ENCODE data around the gene CEP41. TPM values are rescaled to one million over a fixed set of nuclear protein-coding genes. Genes with fewer than 3 reads are reported as not detected.
A peak's percentile ranks its signal among the peaks of the same experiment; 100 is the strongest.

Gene CEP41
- total and polyA plus RNA-seq, 10 of the 15 experiments (the other 5 are each of a cell fraction or from before 2014, with no cell fraction given), result 11.4 to 43.0 (median 24.7) TPM

DNA sequence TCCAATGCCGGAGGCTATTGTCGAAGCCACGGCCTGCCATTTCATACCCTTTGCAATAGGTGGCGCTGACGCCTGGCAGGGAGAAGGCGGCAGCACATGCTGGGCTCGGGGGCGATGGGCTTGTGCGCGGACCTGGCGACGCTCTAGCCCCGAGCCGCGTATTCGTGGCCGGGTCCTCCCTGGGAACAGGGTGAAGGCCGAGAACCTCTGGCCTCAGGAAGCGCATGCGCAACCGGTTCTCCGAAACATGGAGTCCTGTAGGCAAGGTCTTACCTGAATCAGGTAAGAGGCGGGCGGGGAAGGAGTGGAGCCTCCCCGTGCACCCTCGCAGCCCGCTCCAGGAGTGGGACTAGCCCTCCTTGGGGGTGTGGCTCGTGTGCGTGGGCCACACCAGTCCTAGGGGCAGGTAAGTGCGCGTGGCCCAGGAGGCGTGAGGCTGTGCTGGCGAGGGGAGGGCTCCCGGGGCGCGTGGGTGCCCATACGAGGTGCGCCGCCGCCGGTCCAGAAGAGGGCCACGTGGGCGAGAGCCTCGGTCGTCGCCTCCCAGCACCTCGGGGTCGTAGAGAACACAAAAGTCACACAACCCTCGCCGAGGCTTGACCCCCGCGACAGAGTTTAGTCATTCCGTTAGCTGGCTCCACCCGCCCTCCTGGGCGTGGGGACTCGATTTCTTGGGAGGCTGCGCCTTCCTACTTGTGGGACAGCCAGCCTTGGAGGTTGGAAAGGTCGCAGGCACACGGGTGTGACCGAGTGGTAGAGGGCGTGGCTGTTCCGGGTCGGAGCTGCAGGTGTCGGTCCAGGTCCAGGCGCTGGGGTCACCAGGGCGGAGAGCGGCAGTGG, 45.5 kb upstream of the CEP41 start (continued):
- TF ChIP-seq, protein P1, sequence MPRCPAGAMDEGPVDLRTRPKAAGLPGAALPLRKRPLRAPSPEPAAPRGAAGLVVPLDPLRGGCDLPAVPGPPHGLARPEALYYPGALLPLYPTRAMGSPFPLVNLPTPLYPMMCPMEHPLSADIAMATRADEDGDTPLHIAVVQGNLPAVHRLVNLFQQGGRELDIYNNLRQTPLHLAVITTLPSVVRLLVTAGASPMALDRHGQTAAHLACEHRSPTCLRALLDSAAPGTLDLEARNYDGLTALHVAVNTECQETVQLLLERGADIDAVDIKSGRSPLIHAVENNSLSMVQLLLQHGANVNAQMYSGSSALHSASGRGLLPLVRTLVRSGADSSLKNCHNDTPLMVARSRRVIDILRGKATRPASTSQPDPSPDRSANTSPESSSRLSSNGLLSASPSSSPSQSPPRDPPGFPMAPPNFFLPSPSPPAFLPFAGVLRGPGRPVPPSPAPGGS (IDR thresholded peaks at IDR 0.05; ENCODE audit: borderline replicate concordance, insufficient read depth, low read depth, low read length, poor library complexity, severe bottlenecking), result no peak

DNA sequence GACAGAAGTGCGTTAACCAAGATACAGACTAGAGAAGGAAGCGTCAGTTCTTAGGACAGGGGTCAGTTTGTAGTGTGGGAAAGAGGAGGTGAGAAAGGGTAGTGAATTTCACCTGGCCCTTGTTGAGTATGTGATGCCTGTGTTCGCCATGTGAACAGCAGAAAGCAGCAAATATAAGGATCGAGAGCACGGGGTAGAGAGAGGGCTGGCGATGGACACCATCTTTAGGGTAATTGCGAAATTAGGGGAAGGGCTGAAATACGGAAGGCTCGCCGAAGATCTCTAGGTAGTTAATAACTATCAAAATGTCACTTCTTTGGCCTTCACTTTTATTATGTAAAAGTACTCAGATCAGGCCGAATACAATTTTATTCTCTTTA, 44.9 kb upstream of the CEP41 start:
- no peaks in the 10 kb centered on the region for H3K36me3 ChIP-seq (ENCODE audit: control insufficient read depth in 2 of 2, insufficient read depth in 2 of 2, low read length in 1 of 2)
- POLR2A ChIA-PET, result no interaction called here
- RAD21 ChIA-PET (ENCODE audit: unreplicated experiment), result no interaction called here
- H2AFZ ChIP-seq (ENCODE audit: control insufficient read depth, low read depth, low read length), result peak overlapping the region; percentile 94; the same call in 1 of the 2 replicates
- H3K27ac ChIP-seq (ENCODE audit: control insufficient read depth, insufficient read depth), result no peak overlapping the region
- DNase-seq (ENCODE audit: low read depth, low spot score), result no peak
- in situ Hi-C loops (cut with MboI), result no loop called here
- no peaks in the 10 kb centered on the region for H3K9me3 ChIP-seq (replicated peaks; ENCODE audit: control insufficient read depth, insufficient read depth, low read length)
- CTCF ChIA-PET, result interaction anchor here (1.1 kb wide), 1 partner anchor 9 kb away, joined by 4 read pairs; no protein-coding TSS in a partner anchor
- intact Hi-C loops (cut with micrococcal nuclease; ENCODE audit: unreplicated experiment), result loop anchor here (5.0 kb wide), 2 partner anchors 118 to 272 kb away; no protein-coding TSS in a partner anchor
- H3K27me3 ChIP-seq (replicated peaks in 1 of 2; ENCODE audit: control insufficient read depth in 2 of 2, insufficient read depth in 2 of 2, low read length in 1 of 2), result no peaks in the 10 kb centered on the region; a peak in 1 of 4 replicates
- no peak for ATAC-seq
- no peak for TF ChIP-seq MYC (IDR thresholded peaks at IDR 0.05; ENCODE audit: insufficient read depth, insufficient read length, insufficient replicate concordance, low read length, severe bottlenecking)
- no peak for TF ChIP-seq ZNF207 (IDR thresholded peaks at IDR 0.05; ENCODE audit: borderline replicate concordance)
- TF ChIP-seq ZZZ3 (IDR thresholded peaks at IDR 0.05; ENCODE audit: control insufficient read depth, insufficient read length, low read depth), result no peak
- TF ChIP-seq, protein P2, sequence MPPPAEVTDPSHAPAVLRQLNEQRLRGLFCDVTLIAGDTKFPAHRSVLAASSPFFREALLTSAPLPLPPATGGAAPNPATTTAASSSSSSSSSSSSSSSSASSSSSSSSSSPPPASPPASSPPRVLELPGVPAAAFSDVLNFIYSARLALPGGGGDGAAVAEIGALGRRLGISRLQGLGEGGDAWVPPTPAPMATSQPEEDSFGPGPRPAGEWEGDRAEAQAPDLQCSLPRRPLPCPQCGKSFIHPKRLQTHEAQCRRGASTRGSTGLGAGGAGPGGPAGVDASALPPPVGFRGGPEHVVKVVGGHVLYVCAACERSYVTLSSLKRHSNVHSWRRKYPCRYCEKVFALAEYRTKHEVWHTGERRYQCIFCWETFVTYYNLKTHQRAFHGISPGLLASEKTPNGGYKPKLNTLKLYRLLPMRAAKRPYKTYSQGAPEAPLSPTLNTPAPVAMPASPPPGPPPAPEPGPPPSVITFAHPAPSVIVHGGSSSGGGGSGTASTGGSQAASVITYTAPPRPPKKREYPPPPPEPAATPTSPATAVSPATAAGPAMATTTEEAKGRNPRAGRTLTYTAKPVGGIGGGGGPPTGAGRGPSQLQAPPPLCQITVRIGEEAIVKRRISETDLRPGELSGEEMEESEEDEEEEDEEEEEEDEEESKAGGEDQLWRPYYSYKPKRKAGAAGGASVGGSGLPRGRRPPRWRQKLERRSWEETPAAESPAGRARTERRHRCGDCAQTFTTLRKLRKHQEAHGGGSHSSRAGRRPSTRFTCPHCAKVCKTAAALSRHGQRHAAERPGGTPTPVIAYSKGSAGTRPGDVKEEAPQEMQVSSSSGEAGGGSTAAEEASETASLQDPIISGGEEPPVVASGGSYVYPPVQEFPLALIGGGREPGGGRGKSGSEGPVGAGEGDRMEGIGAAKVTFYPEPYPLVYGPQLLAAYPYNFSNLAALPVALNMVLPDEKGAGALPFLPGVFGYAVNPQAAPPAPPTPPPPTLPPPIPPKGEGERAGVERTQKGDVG (CRISPR knock-in tag; IDR thresholded peaks at IDR 0.05), result no peak
- no peak for TF ChIP-seq GATAD2B (conservative IDR thresholded peaks at IDR 0.05; ENCODE audit: low read depth)
- TF ChIP-seq SMAD5 (IDR thresholded peaks at IDR 0.05; ENCODE audit: low read depth), result no peak
- no peak for TF ChIP-seq POLR2AphosphoS2 (IDR thresholded peaks at IDR 0.05; ENCODE audit: low read depth, low read length)
- TF ChIP-seq ZBED1 (IDR thresholded peaks at IDR 0.05; ENCODE audit: borderline replicate concordance), result no peak
- TF ChIP-seq MEF2B (IDR thresholded peaks at IDR 0.05; ENCODE audit: partially characterized antibody, poor library complexity, severe bottlenecking), result no peak
- SMC1A ChIA-PET (ENCODE audit: uncharacterized antibody, unreplicated experiment), result interaction anchor here (1.4 to 2.0 kb wide), 2 partner anchors 10 to 14 kb away, joined by 4 to 5 read pairs; no protein-coding TSS in a partner anchor
- no peak overlapping the region for H3K9ac ChIP-seq (ENCODE audit: control insufficient read depth, insufficient read depth, low read length)
- no peak for FAIRE-seq
- peak overlapping the region; percentile 48 for H3K4me3 ChIP-seq
- no peaks in the 10 kb centered on the region for H4K20me1 ChIP-seq (ENCODE audit: control insufficient read depth, insufficient read depth)
- WGBS (ENCODE audit: insufficient coverage, insufficient replicate concordance, low lambda C conversion rate, missing lambda C conversion rate), result 67% methylated on average over 11 of the region's 11 CpGs
- H3K4me1 ChIP-seq (ENCODE audit: control insufficient read depth, insufficient read depth, low read length), result peaks cover 11% of the 10 kb centered on the region
- H3K4me2 ChIP-seq (ENCODE audit: control insufficient read depth, insufficient read depth), result peak overlapping the region; percentile 100
- no TSS peak for BruUV-seq (replicated peaks)
- no peaks in the 10 kb centered on the region for H3K79me2 ChIP-seq (ENCODE audit: control insufficient read depth, insufficient read depth, low read length)

Data from GM12878 (cell line).